Endothelial cell of umbilical vein (primary cell): Measurements from ENCODE around the gene CELF2. TPM values are rescaled to one million over a fixed set of nuclear protein-coding genes. Genes with fewer than 3 reads are reported as not detected.

Source experiments
- BruUV-seq: library from RNA; stranded (reverse); fragments of 400-500 nt; replicated peaks from 2 replicates; lab custom pipeline; 2021; lab: Mats Ljungman, UMichigan
- CTCF ChIA-PET: fragments of 300-600, 350-600 bp; sonication (Branson Sonifier 250); formaldehyde crosslinking; loops from one replicate; lab custom pipeline; 2021; ENCODE audit warnings: antibody characterized with exemption, inconsistent platforms; lab: Charles Lee
- POLR2A ChIA-PET: fragments of 300-600, 350-600 bp; sonication (Branson Sonifier 250); formaldehyde crosslinking; loops from one replicate; lab custom pipeline; 2021; ENCODE audit warnings: antibody characterized with exemption, inconsistent platforms; lab: Charles Lee
- DNase-seq: peaks from one replicate; pipeline ENCODE4 v3.0.0-alpha.2; 2011; ENCODE audit warnings: low read depth, low spot score
- FAIRE-seq: peaks from 2 replicates; lab custom pipeline; 2011; peaks lifted over from hg19 to GRCh38; lab: Jason Lieb, UNC
- H2AFZ ChIP-seq: 2 replicates; pipeline ENCODE4 v1.6.0; 2012; ENCODE audit warnings: low read depth, low read length, control low read depth, inconsistent platforms
- H3K27ac ChIP-seq: 2 replicates; pipeline ENCODE4 v1.5.1; 2011; ENCODE audit warnings: low read depth, mild to moderate bottlenecking, control low read depth, low read length, moderate library complexity; ENCODE audit not compliant: insufficient read depth
- H3K27me3 ChIP-seq, 2 experiments: 2 replicates each; pipeline versions ENCODE4 v1.6.0 to v1.6.1; 2011; ENCODE audit warnings: low read length in 2 of 2, mixed read lengths in 1 of 2; ENCODE audit not compliant: control insufficient read depth in 2 of 2, insufficient read depth in 2 of 2
- H3K36me3 ChIP-seq, 2 experiments: 2 replicates in 1 of 2; 3 replicates in 1 of 2; pipeline ENCODE4 v1.5.1; 2011; ENCODE audit warnings: low read length in 2 of 2, mild to moderate bottlenecking in 1 of 2, moderate library complexity in 1 of 2; ENCODE audit not compliant: control insufficient read depth in 2 of 2, insufficient read depth in 2 of 2; ENCODE audit errors: extremely low read depth in 1 of 2
- H3K4me1 ChIP-seq: 3 replicates; pipeline ENCODE4 v1.5.1; 2011; ENCODE audit warnings: mild to moderate bottlenecking, low read length; ENCODE audit not compliant: control insufficient read depth, insufficient read depth; ENCODE audit errors: extremely low read depth
- H3K4me2 ChIP-seq: 2 replicates; pipeline ENCODE4 v1.6.1; 2011; ENCODE audit warnings: low read length, control low read depth, mixed read lengths; ENCODE audit not compliant: insufficient read depth
- H3K4me3 ChIP-seq, 3 experiments: fragments of 200-600 bp in 1 of 3; sonication (generic), shearing (Covaris generic) in 1 of 3; replicated peaks in 1 of 3; 2 replicates each; pipeline ENCODE4 v1.5.1; 2011 to 2016; ENCODE audit warnings: control low read depth in 3 of 3, low read length in 3 of 3, mild to moderate bottlenecking in 2 of 3, inconsistent platforms in 1 of 3, low read depth in 1 of 3, moderate library complexity in 1 of 3; ENCODE audit not compliant: insufficient read depth in 1 of 3
- H3K79me2 ChIP-seq: 2 replicates; pipeline ENCODE4 v1.6.0; 2012; ENCODE audit warnings: low read length, inconsistent platforms; ENCODE audit not compliant: control insufficient read depth, insufficient read depth
- H3K9ac ChIP-seq: replicated peaks from 2 replicates; pipeline ENCODE3; 2011; ENCODE audit warnings: low read length, control low read depth; ENCODE audit not compliant: insufficient read depth; ENCODE audit errors: extremely low read depth
- H3K9me1 ChIP-seq: replicated peaks from 3 replicates; pipeline ENCODE4 v1.6.0; 2011; ENCODE audit warnings: mild to moderate bottlenecking, low read length; ENCODE audit not compliant: control insufficient read depth, insufficient read depth; ENCODE audit errors: extremely low read depth
- H3K9me3 ChIP-seq: replicated peaks from 2 replicates; pipeline ENCODE4 v1.5.1; 2012; ENCODE audit warnings: low read length, inconsistent platforms; ENCODE audit not compliant: control insufficient read depth, insufficient read depth
- H4K20me1 ChIP-seq: replicated peaks from 2 replicates; pipeline ENCODE3; 2011; ENCODE audit warnings: mild to moderate bottlenecking, low read length; ENCODE audit not compliant: control insufficient read depth, insufficient read depth; ENCODE audit errors: extremely low read depth
- EZH2 ChIP-seq: IDR thresholded peaks from 2 replicates; pipeline ENCODE4 v1.6.1; 2012; ENCODE audit warnings: borderline replicate concordance, low read depth, mild to moderate bottlenecking, moderate library complexity, low read length, inconsistent platforms; ENCODE audit not compliant: severe bottlenecking
- FOS ChIP-seq: IDR thresholded peaks from 2 replicates; pipeline ENCODE4 v1.6.1; 2011; ENCODE audit warnings: mild to moderate bottlenecking, low read length, moderate library complexity, borderline replicate concordance; ENCODE audit not compliant: insufficient read depth
- GATA2 ChIP-seq: IDR thresholded peaks from 2 replicates; pipeline ENCODE4 v1.7.0; 2011; ENCODE audit warnings: low read depth, mild to moderate bottlenecking, moderate library complexity, mixed read lengths, low read length; ENCODE audit not compliant: insufficient read length, insufficient read depth
- JUN ChIP-seq: IDR thresholded peaks from 2 replicates; pipeline ENCODE4 v1.6.1; 2011; ENCODE audit warnings: borderline replicate concordance, low read depth; ENCODE audit not compliant: insufficient read length, insufficient read depth
- MYC ChIP-seq: IDR thresholded peaks from one replicate; pipeline ENCODE4 v1.6.1; 2011; ENCODE audit warnings: mild to moderate bottlenecking, low read depth, low read length
- POLR2A ChIP-seq: IDR thresholded peaks from 2 replicates; pipeline ENCODE4 v1.6.1; 2012; ENCODE audit warnings: low read depth, mild to moderate bottlenecking, control low read depth, low read length
- POLR2AphosphoS5 ChIP-seq: IDR thresholded peaks from 2 replicates; pipeline ENCODE4 v1.6.1; 2012; ENCODE audit warnings: low read depth, mild to moderate bottlenecking, control low read depth, low read length, moderate library complexity; ENCODE audit not compliant: insufficient read depth
- dilution Hi-C: fragments of 300-500 bp; cut with MboI; formaldehyde crosslinking; loops from one replicate; pipeline ENCODE4 v1.15.0; 2019; ENCODE audit warnings: low sequenced_read_pairs; ENCODE audit not compliant: extremely low pct_ligation_motif_present
- intact Hi-C: fragments of 100-400 bp; cut with micrococcal nuclease; formaldehyde crosslinking; loops from one replicate; pipeline ENCODE4 v1.10.0; 2022
- polyA plus RNA-seq, 4 experiments: library from polyadenylated mRNA; depleted of rRNA in 3 of 4; stranded (reverse) in 3 of 4; unstranded in 1 of 4; fragments of >200 nt; gene quantifications; 2 replicates each; pipeline versions ENCODE4 v1.2.1 to v1.2.3, GENCODE V29; 2011 to 2012; ENCODE audit warnings: missing spikeins in 1 of 4
- total RNA-seq: library from RNA; stranded (reverse); gene quantifications from 2 replicates; pipeline ENCODE4 v1.2.3, GENCODE V29; 2021
- TF ChIP-seq, protein P1 (sequence below): IDR thresholded peaks from 2 replicates; pipeline ENCODE4 v1.6.1; 2011; ENCODE audit not compliant: insufficient read depth, insufficient read length
- TF ChIP-seq, protein P2 (sequence below), 2 donors: IDR thresholded peaks; 1 replicate in 1 of 2; 2 replicates in 1 of 2; pipeline ENCODE4 v1.5.1; 2011; ENCODE audit warnings: low read length in 2 of 2, mild to moderate bottlenecking in 2 of 2, moderate library complexity in 2 of 2, control low read depth in 1 of 2, inconsistent platforms in 1 of 2, low read depth in 1 of 2; ENCODE audit not compliant: insufficient read depth in 1 of 2; ENCODE audit errors: extremely low read depth in 1 of 2

Gene CELF2
- total and polyA plus RNA-seq, 2 donors (not counting 3 experiments of a cell fraction or from before 2014, with no cell fraction given): 21.6 to 42.6 TPM

DNA sequence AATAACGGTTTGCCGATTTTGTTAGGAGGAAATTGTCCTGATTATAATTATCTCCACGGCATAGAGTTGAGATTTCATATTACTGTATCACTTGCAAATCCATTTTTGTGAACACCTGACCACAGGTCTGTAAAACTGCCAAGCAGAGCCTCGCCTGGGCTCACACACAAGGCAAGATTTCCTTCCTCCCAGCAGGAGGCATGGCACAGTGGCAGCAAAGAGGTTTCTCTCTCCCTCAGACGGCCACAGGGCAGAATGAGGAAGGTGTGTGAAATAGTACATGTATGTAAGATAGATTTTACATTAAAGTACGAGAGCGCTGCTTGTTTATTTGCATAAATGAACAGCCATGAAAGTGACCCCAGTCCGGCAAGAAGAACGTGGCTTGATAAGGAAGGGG lies 130.1 kb downstream of the CELF2 start:
- ChIA-PET CTCF (no interaction called here), POLR2A (no interaction called here)
- Histone ChIP-seq H3K27ac (no peak overlapping the region), H3K4me1 (peaks cover 16% of the 10 kb centered on the region), H3K4me3 (no peak overlapping the region), H3K9me3 (no peaks in the 10 kb centered on the region), H3K36me3 (no peaks in the 10 kb centered on the region), H2AFZ (no peak overlapping the region), H3K9me1 (no peaks in the 10 kb centered on the region), H4K20me1 (no peaks in the 10 kb centered on the region), H3K79me2 (no peaks in the 10 kb centered on the region), H3K27me3 (no peaks in the 10 kb centered on the region), H3K4me2 (no peak overlapping the region), H3K9ac (no peak overlapping the region)
- TF ChIP-seq JUN (no peak), FOS (no peak), MYC (no peak), POLR2A (no peak), GATA2 (no peak), POLR2AphosphoS5 (no peak), EZH2 (no peak)
- TF ChIP-seq, protein P1, sequence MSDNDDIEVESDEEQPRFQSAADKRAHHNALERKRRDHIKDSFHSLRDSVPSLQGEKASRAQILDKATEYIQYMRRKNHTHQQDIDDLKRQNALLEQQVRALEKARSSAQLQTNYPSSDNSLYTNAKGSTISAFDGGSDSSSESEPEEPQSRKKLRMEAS: no peak
- TF ChIP-seq, protein P2, sequence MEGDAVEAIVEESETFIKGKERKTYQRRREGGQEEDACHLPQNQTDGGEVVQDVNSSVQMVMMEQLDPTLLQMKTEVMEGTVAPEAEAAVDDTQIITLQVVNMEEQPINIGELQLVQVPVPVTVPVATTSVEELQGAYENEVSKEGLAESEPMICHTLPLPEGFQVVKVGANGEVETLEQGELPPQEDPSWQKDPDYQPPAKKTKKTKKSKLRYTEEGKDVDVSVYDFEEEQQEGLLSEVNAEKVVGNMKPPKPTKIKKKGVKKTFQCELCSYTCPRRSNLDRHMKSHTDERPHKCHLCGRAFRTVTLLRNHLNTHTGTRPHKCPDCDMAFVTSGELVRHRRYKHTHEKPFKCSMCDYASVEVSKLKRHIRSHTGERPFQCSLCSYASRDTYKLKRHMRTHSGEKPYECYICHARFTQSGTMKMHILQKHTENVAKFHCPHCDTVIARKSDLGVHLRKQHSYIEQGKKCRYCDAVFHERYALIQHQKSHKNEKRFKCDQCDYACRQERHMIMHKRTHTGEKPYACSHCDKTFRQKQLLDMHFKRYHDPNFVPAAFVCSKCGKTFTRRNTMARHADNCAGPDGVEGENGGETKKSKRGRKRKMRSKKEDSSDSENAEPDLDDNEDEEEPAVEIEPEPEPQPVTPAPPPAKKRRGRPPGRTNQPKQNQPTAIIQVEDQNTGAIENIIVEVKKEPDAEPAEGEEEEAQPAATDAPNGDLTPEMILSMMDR (IDR thresholded peaks at IDR 0.05; ENCODE audit: extremely low read depth in 1 of 2, insufficient read depth in 1 of 2, low read depth in 1 of 2, low read length in 2 of 2): no peak
- BruUV-seq: no TSS peak
- no peak for DNase-seq
- dilution Hi-C loops (no loop called here), intact Hi-C loops (no loop called here)
- FAIRE-seq: no peak
